Spleen (tissue), 7 donors: ENCODE results near the gene NUP98.

Experiments
- CTCF ChIP-seq, 11 experiments: fragments of 200-600 bp in 7 of 11; fragments of 450-650 bp in 4 of 11; sonication (generic) in 4 of 11; IDR thresholded peaks in 8 of 11; conservative IDR thresholded peaks in 3 of 11; 1 replicate in 7 of 11; 2 replicates in 4 of 11; pipeline versions ENCODE4 v1.4.0 to v1.8.0; 2016 to 2021; ENCODE audit warnings: antibody characterized with exemption in 11 of 11, inconsistent platforms in 4 of 11, mild to moderate bottlenecking in 1 of 11
- POLR2A ChIP-seq, 3 donors: fragments of 450-650 bp; IDR thresholded peaks; one replicate each; pipeline ENCODE4 v1.5.1; 2017; ENCODE audit warnings: antibody characterized with exemption in 3 of 3, mild to moderate bottlenecking in 1 of 3
- POLR2AphosphoS5 ChIP-seq, 3 donors: sonication (generic); formaldehyde crosslinking; IDR thresholded peaks; one replicate each; pipeline ENCODE4 v1.5.1; 2017; ENCODE audit warnings: antibody characterized with exemption in 3 of 3
- donor health status: DM: no; HTN: no; CAD: no; lungs with moderate emphysema.
- donor health status: DM: no; HTN: no; CAD: no.
- donor health status: DM: no; HTN: no; CAD: no.

DNA sequence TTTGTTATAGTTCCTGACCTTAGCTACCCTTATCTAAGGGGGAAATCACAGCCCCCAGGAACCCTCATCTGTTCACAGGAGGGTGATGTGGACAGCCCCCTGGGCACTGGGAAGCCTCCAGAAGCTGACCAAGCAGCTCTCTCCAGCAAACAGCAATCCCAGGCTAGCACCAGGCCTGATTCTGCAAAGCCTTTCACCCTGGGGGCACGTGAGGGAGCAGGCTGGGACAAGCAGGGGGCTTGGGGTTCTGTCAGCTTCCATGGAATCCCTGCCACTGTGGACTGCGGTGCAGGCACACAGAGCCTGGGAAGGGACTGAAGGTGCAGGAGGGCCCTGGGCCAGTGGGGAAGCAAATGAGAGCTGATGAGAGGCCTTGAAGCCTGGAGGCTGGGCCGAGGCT, 13.1 kb upstream of the NUP98 start:
- TF ChIP-seq CTCF (IDR thresholded peaks at IDR 0.05 in 8 of 11, conservative IDR thresholded peaks at IDR 0.05 in 3 of 11) = no peak
- no peak for TF ChIP-seq POLR2AphosphoS5 (IDR thresholded peaks at IDR 0.05)
- no peak for TF ChIP-seq POLR2A (IDR thresholded peaks at IDR 0.05)
